A549 (cell line): ENCODE measurements around the gene PSAPL1.

Experiments used
- CEBPB ChIP-seq, 2 experiments: fragments of >200 bp in 1 of 2; sonication (Bioruptor Twin) in 1 of 2; formaldehyde crosslinking in 1 of 2; IDR thresholded peaks; 2 replicates each; pipeline ENCODE4 v1.6.1; 2012 to 2016
- FOSL2 ChIP-seq, 2 experiments: fragments of 450-650 bp in 1 of 2; fragments of >200 bp in 1 of 2; sonication (Bioruptor Twin) in 1 of 2; formaldehyde crosslinking; IDR thresholded peaks; 2 replicates each; pipeline versions ENCODE4 v1.5.0 to v1.6.1; 2016 to 2020; ENCODE audit warnings: mild to moderate bottlenecking in 1 of 2, moderate library complexity in 1 of 2
- HOXA7 ChIP-seq: fragments of 250-450 bp; sonication (Bioruptor Pico); IDR thresholded peaks from 2 replicates; pipeline ENCODE4 v1.5.0; 2020; ENCODE audit warnings: mild to moderate bottlenecking, moderate library complexity
- JUN ChIP-seq, 2 experiments: fragments of >200 bp; sonication (Bioruptor Twin); formaldehyde crosslinking; IDR thresholded peaks; 2 replicates in 1 of 2; 3 replicates in 1 of 2; pipeline ENCODE4 v1.6.1; 2016 to 2017
- MAFK ChIP-seq: fragments of 450-650 bp; IDR thresholded peaks from 2 replicates; pipeline ENCODE4 v1.6.1; 2014; ENCODE audit not compliant: partially characterized antibody
- MAX ChIP-seq: IDR thresholded peaks from 2 replicates; pipeline ENCODE4 v1.6.1; 2012
- SREBF2 ChIP-seq: fragments of 450-650 bp; IDR thresholded peaks from 2 replicates; pipeline ENCODE4 v1.6.1; 2014; ENCODE audit warnings: mild to moderate bottlenecking, moderate library complexity
- TP53 ChIP-seq: fragments of 250-450 bp; sonication (Bioruptor Pico); IDR thresholded peaks from 2 replicates; pipeline ENCODE4 v1.5.0; 2021; ENCODE audit warnings: mild to moderate bottlenecking, moderate library complexity
- TF ChIP-seq, protein P1 (sequence below): fragments of >200 bp; sonication (Bioruptor Twin); formaldehyde crosslinking; IDR thresholded peaks from 3 replicates; pipeline ENCODE4 v1.5.1; 2016
- TF ChIP-seq, protein P2 (sequence below): fragments of 200-600 bp; sonication (generic); IDR thresholded peaks from 2 replicates; pipeline ENCODE4 v1.6.1; 2016; ENCODE audit warnings: antibody characterized with exemption, mild to moderate bottlenecking, moderate library complexity

DNA sequence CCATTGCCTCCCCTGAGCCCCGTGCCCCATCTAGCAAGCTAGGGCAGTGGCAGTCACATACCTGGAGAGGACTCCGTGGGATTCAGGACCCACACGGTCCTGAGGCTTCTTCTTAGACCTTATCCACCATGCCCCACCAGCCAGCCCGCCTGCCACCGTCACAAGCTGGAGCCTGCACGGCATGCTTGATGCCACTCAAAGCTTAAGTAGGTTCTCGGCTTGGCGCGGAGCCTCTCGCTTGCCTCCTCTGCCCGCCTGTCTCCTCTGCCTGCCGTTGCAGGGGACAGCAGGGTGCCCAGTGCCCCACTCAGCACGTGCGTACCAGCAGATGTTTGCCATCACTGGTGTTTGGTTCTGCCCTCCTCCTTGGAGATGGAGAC lies 14.1 kb downstream of the PSAPL1 start:
- TF ChIP-seq SREBF2 (no peak), TP53 (CRISPR knock-in tag) (no peak), MAX (no peak), MAFK (no peak), FOSL2 (IDR thresholded peaks at IDR 0.05) (no peak), FOSL2 (CRISPR knock-in tag; IDR thresholded peaks at IDR 0.05) (no peak), CEBPB (IDR thresholded peaks at IDR 0.05) (no peak), JUN (IDR thresholded peaks at IDR 0.05) (no peak), HOXA7 (CRISPR knock-in tag) (no peak)
- TF ChIP-seq, protein P1, sequence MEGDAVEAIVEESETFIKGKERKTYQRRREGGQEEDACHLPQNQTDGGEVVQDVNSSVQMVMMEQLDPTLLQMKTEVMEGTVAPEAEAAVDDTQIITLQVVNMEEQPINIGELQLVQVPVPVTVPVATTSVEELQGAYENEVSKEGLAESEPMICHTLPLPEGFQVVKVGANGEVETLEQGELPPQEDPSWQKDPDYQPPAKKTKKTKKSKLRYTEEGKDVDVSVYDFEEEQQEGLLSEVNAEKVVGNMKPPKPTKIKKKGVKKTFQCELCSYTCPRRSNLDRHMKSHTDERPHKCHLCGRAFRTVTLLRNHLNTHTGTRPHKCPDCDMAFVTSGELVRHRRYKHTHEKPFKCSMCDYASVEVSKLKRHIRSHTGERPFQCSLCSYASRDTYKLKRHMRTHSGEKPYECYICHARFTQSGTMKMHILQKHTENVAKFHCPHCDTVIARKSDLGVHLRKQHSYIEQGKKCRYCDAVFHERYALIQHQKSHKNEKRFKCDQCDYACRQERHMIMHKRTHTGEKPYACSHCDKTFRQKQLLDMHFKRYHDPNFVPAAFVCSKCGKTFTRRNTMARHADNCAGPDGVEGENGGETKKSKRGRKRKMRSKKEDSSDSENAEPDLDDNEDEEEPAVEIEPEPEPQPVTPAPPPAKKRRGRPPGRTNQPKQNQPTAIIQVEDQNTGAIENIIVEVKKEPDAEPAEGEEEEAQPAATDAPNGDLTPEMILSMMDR = no peak
- TF ChIP-seq, protein P2, sequence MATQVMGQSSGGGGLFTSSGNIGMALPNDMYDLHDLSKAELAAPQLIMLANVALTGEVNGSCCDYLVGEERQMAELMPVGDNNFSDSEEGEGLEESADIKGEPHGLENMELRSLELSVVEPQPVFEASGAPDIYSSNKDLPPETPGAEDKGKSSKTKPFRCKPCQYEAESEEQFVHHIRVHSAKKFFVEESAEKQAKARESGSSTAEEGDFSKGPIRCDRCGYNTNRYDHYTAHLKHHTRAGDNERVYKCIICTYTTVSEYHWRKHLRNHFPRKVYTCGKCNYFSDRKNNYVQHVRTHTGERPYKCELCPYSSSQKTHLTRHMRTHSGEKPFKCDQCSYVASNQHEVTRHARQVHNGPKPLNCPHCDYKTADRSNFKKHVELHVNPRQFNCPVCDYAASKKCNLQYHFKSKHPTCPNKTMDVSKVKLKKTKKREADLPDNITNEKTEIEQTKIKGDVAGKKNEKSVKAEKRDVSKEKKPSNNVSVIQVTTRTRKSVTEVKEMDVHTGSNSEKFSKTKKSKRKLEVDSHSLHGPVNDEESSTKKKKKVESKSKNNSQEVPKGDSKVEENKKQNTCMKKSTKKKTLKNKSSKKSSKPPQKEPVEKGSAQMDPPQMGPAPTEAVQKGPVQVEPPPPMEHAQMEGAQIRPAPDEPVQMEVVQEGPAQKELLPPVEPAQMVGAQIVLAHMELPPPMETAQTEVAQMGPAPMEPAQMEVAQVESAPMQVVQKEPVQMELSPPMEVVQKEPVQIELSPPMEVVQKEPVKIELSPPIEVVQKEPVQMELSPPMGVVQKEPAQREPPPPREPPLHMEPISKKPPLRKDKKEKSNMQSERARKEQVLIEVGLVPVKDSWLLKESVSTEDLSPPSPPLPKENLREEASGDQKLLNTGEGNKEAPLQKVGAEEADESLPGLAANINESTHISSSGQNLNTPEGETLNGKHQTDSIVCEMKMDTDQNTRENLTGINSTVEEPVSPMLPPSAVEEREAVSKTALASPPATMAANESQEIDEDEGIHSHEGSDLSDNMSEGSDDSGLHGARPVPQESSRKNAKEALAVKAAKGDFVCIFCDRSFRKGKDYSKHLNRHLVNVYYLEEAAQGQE = no peak
